HG03354 (cell line): Measurements from ENCODE around the gene CDC42EP2.

Source experiments
- ATAC-seq: cut with Tn5 transposase; IDR thresholded peaks from one replicate; pipeline ENCODE4 v1.9.1; 2021; ENCODE audit warnings: mild to moderate bottlenecking; ENCODE audit not compliant: unreplicated experiment, poor library complexity, severe bottlenecking

The CDC42EP2 gene

DNA sequence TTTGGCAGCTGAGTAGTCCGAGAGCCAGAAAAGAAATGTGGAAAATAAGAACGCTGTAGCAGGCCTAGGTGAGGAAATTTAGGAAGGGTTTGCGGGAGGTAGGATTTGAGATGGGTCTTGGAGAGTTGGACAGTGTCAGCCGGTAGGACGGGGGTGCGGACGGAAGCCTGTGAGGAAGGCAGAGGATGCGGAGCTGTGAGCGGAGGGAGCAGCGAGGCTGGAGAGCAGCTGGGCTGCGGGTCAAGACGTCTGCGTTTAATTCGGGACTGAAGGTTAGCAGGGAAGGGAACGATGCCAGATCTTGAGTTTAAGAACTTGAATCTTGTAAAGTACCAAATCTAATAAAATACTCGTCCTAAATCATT is 39.2 kb downstream of the CDC42EP2 start:
- ATAC-seq, result no peak

DNA sequence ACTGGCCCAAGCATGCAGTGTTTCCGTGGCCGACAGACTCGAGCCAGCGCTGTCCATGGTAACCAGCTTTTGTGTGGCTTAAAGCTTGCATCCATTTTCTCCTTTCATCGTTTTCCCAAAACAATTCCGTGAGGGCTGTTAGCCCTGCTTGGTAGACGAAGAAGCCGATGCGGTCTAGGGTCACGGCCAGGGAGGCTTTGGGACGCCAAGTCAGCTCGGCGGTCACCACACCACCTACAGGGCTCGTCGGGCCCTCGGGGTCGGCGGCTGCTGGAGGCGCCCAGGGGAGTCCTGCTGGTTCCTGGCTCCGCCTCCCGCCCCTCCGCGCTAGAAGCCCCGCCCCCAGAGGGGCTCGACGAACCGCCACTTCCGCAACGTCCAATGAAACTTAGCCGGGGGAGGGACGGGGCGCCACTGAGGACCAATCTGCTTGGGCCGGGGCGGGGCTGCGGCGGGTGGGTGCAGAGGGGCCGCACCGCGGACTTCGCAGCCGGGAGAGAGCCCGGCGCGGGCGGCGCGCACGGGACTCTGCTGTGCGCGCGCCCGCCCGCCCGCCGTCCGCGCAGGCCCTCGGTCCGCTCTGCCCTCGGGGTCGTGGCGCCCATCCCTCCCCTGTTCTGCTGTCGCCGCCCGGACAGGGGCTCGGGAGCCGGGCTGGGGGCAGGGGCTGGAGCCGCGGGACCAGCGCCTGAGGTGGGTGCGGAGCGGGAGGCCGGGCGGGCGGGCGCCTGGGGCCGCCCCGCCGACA is 39.8 kb downstream of the CDC42EP2 start, which contains the start of gene TIGD3:
Gene TIGD3 (plus strand): TSS at position 487 of the 748 bp plus-strand sequence. CDS start 1,058 bp downstream, outside the sequence.
- peak; percentile 84 for ATAC-seq

DNA sequence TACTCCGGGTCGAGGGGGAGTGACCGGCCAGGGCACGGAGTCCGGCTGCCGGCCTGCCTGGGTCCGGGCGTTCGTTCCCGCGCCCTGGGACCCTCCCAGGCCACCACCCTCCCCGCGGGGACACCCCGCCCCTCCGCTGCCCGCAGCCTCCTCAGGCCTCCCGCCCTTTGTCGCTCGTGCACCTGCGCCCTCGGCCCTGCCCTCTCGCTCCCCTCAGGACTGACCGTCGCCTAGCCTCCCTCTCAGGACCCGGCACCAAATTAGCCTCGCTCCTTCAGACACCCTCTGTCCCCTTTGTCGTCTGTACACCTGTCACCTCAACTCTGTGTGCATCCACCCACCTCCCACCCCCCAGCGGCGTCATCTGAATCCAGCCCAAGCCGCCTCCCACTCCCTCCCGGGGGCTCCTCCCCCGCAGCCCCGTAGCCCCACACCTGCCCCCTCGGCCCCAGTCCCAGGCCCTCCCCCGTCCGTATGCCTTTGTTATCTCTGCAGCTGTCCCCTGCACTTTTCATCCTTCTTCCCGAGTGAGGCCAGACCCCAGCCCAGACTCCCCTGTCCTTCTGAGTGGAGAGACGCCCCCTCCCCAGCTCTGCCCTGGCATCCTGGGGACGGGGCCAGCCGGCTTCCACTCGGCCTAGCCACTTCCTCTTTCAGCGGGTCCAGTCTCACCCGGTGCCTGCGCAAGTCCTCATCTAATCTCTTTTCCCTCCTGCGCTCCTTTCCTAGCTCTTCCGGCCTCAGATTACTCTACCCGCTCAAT is 40.5 kb downstream of the CDC42EP2 start:
- ATAC-seq, result peak; percentile 35

DNA sequence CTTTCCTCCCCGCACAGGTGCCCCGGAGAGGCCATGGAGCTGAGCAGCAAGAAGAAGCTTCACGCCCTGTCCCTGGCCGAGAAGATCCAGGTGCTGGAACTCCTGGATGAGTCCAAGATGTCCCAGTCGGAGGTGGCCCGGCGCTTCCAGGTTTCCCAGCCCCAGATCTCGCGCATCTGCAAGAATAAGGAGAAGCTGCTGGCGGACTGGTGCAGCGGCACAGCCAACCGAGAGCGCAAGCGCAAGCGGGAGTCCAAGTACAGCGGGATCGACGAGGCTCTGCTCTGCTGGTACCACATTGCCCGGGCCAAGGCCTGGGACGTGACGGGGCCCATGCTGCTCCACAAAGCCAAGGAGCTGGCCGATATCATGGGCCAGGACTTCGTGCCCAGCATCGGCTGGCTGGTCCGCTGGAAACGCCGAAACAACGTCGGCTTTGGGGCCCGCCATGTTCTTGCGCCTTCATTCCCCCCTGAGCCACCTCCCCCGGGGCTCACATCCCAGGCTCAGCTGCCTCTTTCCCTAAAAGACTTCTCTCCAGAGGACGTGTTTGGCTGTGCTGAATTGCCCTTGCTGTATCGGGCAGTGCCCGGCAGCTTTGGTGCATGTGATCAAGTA is 41.2 kb downstream of the CDC42EP2 start:
- no peak for ATAC-seq

DNA sequence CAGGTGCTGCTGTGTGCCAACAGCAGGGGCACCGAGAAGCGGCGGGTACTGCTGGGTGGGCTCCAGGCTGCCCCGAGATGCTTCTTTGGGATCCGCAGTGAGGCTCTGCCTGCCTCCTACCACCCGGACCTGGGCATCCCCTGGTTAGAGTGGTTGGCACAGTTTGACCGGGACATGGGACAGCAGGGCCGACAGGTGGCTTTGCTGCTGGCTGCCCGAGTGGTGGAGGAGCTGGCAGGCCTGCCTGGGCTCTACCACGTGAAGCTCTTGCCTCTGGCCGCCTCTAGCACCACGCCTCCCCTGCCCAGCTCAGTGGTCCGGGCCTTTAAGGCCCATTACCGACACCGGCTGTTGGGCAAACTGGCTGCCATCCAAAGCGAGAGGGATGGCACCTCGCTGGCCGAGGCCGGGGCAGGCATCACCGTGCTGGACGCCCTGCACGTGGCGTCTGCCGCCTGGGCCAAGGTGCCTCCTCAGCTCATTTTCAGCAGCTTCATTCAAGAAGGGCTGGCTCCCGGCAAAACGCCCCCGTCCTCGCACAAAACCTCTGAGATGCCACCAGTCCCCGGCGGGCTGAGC is 41.8 kb downstream of the CDC42EP2 start:
- no peak for ATAC-seq

DNA sequence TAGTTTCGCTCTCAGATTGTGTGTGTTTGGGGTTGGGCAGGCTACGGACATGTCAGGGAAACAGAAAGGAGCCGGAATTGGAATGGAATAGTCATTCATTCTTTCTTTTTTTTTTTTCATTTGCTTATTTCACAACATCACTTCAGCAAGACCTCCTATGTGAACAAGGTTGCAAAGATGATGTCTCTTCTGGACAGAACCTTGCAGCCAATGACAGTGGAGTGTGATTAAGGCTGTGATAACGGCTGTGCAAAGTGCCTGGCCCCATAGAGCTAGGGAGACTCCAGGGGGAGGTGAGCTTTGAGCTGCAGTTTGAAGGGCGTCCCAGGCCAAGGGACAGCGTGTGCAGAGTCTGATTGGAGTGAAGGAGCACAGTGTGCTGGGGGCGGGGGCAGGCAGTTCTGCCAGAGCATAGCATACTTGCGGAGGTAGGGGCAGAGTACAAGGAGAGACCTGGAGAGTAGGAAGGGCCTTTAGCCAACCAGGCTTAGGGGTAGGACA is 43.2 kb downstream of the CDC42EP2 start:
- no peak for ATAC-seq

DNA sequence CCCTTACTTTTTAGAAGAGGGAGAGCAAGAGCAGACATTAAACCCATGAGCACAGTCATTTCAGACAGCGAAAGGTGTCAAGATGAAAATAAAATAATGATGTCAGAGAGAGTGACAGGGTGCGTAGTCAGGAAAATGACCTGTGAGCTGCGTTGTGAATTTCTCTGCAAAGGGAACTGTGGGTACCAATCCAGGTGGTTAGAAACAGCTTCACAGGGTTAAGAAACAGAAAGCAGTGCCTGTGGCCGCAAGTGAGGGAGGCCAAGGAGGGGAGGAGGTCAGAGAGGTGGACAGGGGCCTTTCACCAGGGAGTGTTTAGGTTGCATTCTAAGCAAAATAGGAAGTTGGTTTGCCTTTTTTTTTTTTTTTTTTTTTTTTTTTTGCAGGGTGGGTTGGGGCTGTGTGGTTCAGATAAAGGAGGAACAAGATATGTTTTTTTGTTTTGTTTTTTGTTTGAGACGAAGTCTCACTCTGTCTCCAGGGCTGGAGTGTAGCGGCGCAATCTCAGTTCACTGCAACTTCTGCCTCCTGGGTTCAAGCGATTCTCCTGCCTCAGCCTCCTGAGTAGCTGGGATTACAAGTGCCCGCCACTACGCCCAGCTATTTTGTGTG is 47.8 kb downstream of the CDC42EP2 start:
- no peak for ATAC-seq

DNA sequence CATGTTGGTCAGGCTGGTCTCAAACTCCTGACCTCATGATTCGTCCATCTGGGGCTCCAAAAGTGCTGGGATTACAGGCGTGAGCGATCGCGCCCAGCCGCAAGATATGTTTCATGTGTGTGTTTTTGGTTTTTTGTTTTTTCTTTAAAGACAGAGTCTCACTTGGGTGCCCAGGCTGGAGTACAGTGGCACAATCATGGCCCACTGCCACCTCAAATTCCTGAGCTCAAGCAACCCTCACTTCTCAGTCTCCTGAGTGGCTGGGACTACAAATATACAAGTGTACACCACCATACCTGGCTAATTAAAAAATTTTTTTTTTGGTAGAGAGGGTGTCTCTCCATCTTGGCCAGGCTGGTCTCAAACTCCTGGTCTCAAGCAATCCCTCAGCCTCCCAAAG is 48.3 kb downstream of the CDC42EP2 start:
- ATAC-seq, result no peak

DNA sequence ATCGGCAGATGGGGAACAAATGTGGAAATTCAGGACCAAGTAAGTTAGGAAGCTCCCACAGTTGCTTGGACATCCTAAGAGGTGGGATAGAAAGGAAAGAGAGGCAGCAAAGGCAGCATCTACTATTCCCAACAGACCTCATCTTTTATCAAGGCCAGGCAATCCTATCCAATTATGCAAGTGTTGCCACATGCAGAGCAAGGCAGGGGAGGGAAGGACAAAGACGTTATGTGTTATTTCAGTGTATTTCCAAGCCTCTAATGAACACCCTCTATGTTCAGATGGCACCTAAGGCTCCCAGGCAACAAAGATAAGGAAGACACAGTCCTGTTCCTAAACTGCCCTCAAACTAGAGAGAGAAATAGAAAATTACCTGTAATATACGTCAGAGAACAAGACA is 49.1 kb downstream of the CDC42EP2 start:
- no peak for ATAC-seq

DNA sequence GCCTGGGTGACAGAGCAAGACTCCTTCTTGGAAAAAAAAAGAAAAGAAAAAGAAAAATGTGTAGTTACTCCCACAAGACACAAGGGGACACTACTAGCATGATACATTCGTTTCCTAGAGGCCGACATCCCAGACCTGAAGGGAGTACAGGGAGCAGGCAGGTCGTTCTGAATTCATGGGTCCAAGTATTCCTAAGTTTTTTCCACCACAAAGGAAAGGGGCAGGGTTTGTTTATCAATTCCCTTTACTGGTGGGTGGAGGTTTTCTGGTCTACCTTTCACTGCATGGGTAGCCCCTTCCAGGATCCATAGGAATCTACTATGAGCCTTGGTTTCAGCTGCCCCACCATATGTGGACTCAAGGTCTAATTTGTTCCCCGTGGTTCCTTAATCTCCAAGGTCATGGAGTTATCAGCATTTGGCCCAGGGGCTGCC is 51.7 kb downstream of the CDC42EP2 start:
- ATAC-seq, result no peak

DNA sequence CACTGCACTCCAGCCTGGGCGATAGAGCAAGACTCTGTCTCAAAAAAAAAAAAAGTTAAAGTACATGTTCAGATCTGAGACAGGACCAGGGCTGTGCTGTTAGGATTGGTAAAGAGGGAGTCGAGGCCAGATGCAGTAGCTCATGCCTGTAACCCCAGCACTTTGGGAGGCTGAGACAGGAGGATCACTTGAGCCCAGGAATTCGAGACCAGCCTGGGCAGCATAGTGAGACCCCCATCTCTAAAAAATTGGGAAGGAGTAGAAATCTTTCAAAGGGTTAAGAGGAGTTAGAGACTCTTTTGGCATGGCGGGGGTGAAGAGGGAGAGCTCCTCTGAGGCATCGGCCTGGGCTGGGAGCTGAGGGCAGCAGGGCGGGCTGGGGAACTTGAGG is 56.0 kb downstream of the CDC42EP2 start:
- ATAC-seq, result no peak
